ENCODE data around the gene SEL1L. TPM values are rescaled to one million over a fixed set of nuclear protein-coding genes. Genes with fewer than 3 reads are reported as not detected.
A peak's percentile ranks its signal among the peaks of the same experiment; 100 is the strongest.

SEL1L gene
- total RNA-seq, 1 donor from 2014 or later, result 74.7 TPM

GRCh38 chr14:81429028-81429427, 104.6 kb downstream of the SEL1L start:
- no peak overlapping the region for H3K4me3 Mint-ChIP-seq
- no peak overlapping the region for H3K27ac Mint-ChIP-seq
- peaks cover 19% of the 10 kb centered on the region for H3K4me1 Mint-ChIP-seq

GRCh38 chr14:81427348-81428058, 106.2 kb downstream of the SEL1L start:
- no peaks in the 10 kb centered on the region for H3K36me3 Mint-ChIP-seq
- no peaks in the 10 kb centered on the region for H3K9me3 Mint-ChIP-seq
- H3K4me1 Mint-ChIP-seq, result peaks cover 15% of the 10 kb centered on the region
- TF ChIP-seq CTCF (IDR thresholded peaks at IDR 0.05; ENCODE audit: unreplicated experiment), result no peak
- H3K27me3 Mint-ChIP-seq (ENCODE audit: low read depth), result no peaks in the 10 kb centered on the region
- H3K27ac Mint-ChIP-seq, result no peak overlapping the region
- no peak for DNase-seq (ENCODE audit: low spot score in 2 of 2, unreplicated experiment in 2 of 2)
- H3K4me3 Mint-ChIP-seq, result no peak overlapping the region

More at GRCh38 chr14:81429028-81429427, 104.6 kb downstream of the SEL1L start:
- no peak for TF ChIP-seq CTCF (IDR thresholded peaks at IDR 0.05; ENCODE audit: unreplicated experiment)
- H3K36me3 Mint-ChIP-seq, result no peaks in the 10 kb centered on the region
- no peak for DNase-seq (ENCODE audit: low spot score in 2 of 2, unreplicated experiment in 2 of 2)
- H3K9me3 Mint-ChIP-seq, result no peaks in the 10 kb centered on the region
- peaks cover 3% of the 10 kb centered on the region for H3K27me3 Mint-ChIP-seq (ENCODE audit: low read depth)

GRCh38 chr14:81423504-81423903, 110.1 kb downstream of the SEL1L start:
- peaks cover 3% of the 10 kb centered on the region for H3K36me3 Mint-ChIP-seq
- H3K9me3 Mint-ChIP-seq, result peaks cover 2% of the 10 kb centered on the region
- no peak overlapping the region for H3K4me3 Mint-ChIP-seq
- peak overlapping the region; percentile 47 for H3K27ac Mint-ChIP-seq
- H3K27me3 Mint-ChIP-seq (ENCODE audit: low read depth), result no peaks in the 10 kb centered on the region
- no peak for DNase-seq (ENCODE audit: low spot score in 2 of 2, unreplicated experiment in 2 of 2)
- TF ChIP-seq CTCF (IDR thresholded peaks at IDR 0.05; ENCODE audit: unreplicated experiment), result no peak
- peaks cover 15% of the 10 kb centered on the region for H3K4me1 Mint-ChIP-seq

Other genes starting within 250 kb of the SEL1L start
- gene STON2, start 133.5 kb downstream of the SEL1L start, total RNA-seq, result 60.4 to 63.5 TPM (median 63.0 TPM) in 3 replicates

Measured in mesothelial cell of epicardium (in vitro differentiated cells).